ENCODE data around the gene MX1. TPM values are rescaled to one million over a fixed set of nuclear protein-coding genes. Genes with fewer than 3 reads are reported as not detected.

Gene MX1
- total RNA-seq, 2 experiments from 2014 or later: 82.3 to 86.3 TPM

GRCh38 chr21:41482980-41483379 is 56.9 kb downstream of the MX1 start:
- no peak overlapping the region for H3K27ac ChIP-seq (ENCODE audit: low read depth in 1 of 2, low read length in 2 of 2)
- H3K4me1 ChIP-seq (ENCODE audit: insufficient read depth, low read length): no peaks in the 10 kb centered on the region
- CTCF ChIA-PET: interaction anchor here (1.5 kb wide), 1 partner anchor 200 kb away, joined by 5 read pairs; no protein-coding TSS in a partner anchor
- H3K36me3 ChIP-seq (ENCODE audit: insufficient read depth, low read length): no peaks in the 10 kb centered on the region
- Mint-ChIP-seq H3K4me1 (ENCODE audit: low read depth) (no peaks in the 10 kb centered on the region), H3K27ac (no peak overlapping the region), H3K27me3 (peaks cover 6% of the 10 kb centered on the region), H3K36me3 (ENCODE audit: low read depth) (no peaks in the 10 kb centered on the region), H3K9me3 (no peaks in the 10 kb centered on the region), H3K4me3 (no peak overlapping the region)
- intact Hi-C loops (cut with DNase I, micrococcal nuclease): no loop called here
- TF ChIP-seq CTCF (IDR thresholded peaks at IDR 0.05): no peak
- no peak for ATAC-seq (ENCODE audit: poor library complexity)
- POLR2A ChIA-PET: no interaction called here
- H3K4me3 ChIP-seq (ENCODE audit: low read length): no peak overlapping the region
- no peaks in the 10 kb centered on the region for H3K27me3 ChIP-seq (ENCODE audit: control insufficient read depth in 1 of 2, insufficient read depth in 2 of 2, low read length in 2 of 2)
- no peaks in the 10 kb centered on the region for H3K9me3 ChIP-seq (ENCODE audit: control insufficient read depth in 1 of 2, insufficient read depth in 1 of 2, low read length in 2 of 2)
- no peak for DNase-seq

GRCh38 chr21:41483415-41483814 is 57.4 kb downstream of the MX1 start:
- no peak overlapping the region for H3K4me3 Mint-ChIP-seq
- peaks cover 6% of the 10 kb centered on the region for H3K27me3 Mint-ChIP-seq
- Histone ChIP-seq H3K27me3 (ENCODE audit: control insufficient read depth in 1 of 2, insufficient read depth in 2 of 2, low read length in 2 of 2) (no peaks in the 10 kb centered on the region), H3K4me1 (ENCODE audit: insufficient read depth, low read length) (no peaks in the 10 kb centered on the region), H3K36me3 (ENCODE audit: insufficient read depth, low read length) (no peaks in the 10 kb centered on the region), H3K4me3 (ENCODE audit: low read length) (no peak overlapping the region), H3K27ac (ENCODE audit: low read depth in 1 of 2, low read length in 2 of 2) (no peak overlapping the region), H3K9me3 (ENCODE audit: control insufficient read depth in 1 of 2, insufficient read depth in 1 of 2, low read length in 2 of 2) (no peaks in the 10 kb centered on the region)
- ATAC-seq (ENCODE audit: poor library complexity) (no peak), DNase-seq (no peak)
- intact Hi-C loops (cut with DNase I, micrococcal nuclease): no loop called here
- ChIA-PET CTCF (interaction anchor here (1.5 kb wide), 1 partner anchor 200 kb away, joined by 5 read pairs; no protein-coding TSS in a partner anchor), POLR2A (no interaction called here)
- H3K4me1 Mint-ChIP-seq (ENCODE audit: low read depth): no peaks in the 10 kb centered on the region
- H3K27ac Mint-ChIP-seq: no peak overlapping the region
- no peaks in the 10 kb centered on the region for H3K9me3 Mint-ChIP-seq
- no peak for TF ChIP-seq CTCF (IDR thresholded peaks at IDR 0.05)
- H3K36me3 Mint-ChIP-seq (ENCODE audit: low read depth): no peaks in the 10 kb centered on the region

GRCh38 chr21:41483973-41484372 is 57.9 kb downstream of the MX1 start:
- no peaks in the 10 kb centered on the region for H3K4me1 ChIP-seq (ENCODE audit: insufficient read depth, low read length)
- no peaks in the 10 kb centered on the region for H3K9me3 ChIP-seq (ENCODE audit: control insufficient read depth in 1 of 2, insufficient read depth in 1 of 2, low read length in 2 of 2)
- H3K27ac ChIP-seq (ENCODE audit: low read depth in 1 of 2, low read length in 2 of 2): no peak overlapping the region
- ChIA-PET POLR2A (no interaction called here), CTCF (interaction anchor here (1.5 kb wide), 1 partner anchor 201 kb away, joined by 5 read pairs; no protein-coding TSS in a partner anchor)
- TF ChIP-seq CTCF (IDR thresholded peaks at IDR 0.05): no peak
- Mint-ChIP-seq H3K4me3 (no peak overlapping the region), H3K27me3 (peaks cover 6% of the 10 kb centered on the region), H3K36me3 (ENCODE audit: low read depth) (no peaks in the 10 kb centered on the region), H3K4me1 (ENCODE audit: low read depth) (no peaks in the 10 kb centered on the region), H3K9me3 (no peaks in the 10 kb centered on the region), H3K27ac (no peak overlapping the region)
- DNase-seq (no peak), ATAC-seq (ENCODE audit: poor library complexity) (no peak)
- intact Hi-C loops (cut with DNase I, micrococcal nuclease): no loop called here
- H3K36me3 ChIP-seq (ENCODE audit: insufficient read depth, low read length): no peaks in the 10 kb centered on the region
- H3K27me3 ChIP-seq (ENCODE audit: control insufficient read depth in 1 of 2, insufficient read depth in 2 of 2, low read length in 2 of 2): peaks cover 0 to 3% of the 10 kb centered on the region in 2 experiments
- H3K4me3 ChIP-seq (ENCODE audit: low read length): no peak overlapping the region

Measured in CD4-positive, alpha-beta T cell (primary cell).